HEK293 (cell line): Measurements from ENCODE around the gene SPIRE2.
A peak's percentile ranks its signal among the peaks of the same experiment; 100 is the strongest.

Source experiments
- BCL6B ChIP-seq: fragments of 450-650 bp; formaldehyde crosslinking; IDR thresholded peaks from 2 replicates; pipeline ENCODE4 v1.5.1; 2017; ENCODE audit warnings: missing biosample characterization, missing genetic modification characterization
- HIC1 ChIP-seq: fragments of 450-650 bp; formaldehyde crosslinking; IDR thresholded peaks from 2 replicates; pipeline ENCODE4 v1.5.1; 2016; ENCODE audit warnings: missing biosample characterization, missing genetic modification characterization
- MEIS1 ChIP-seq: sonication (generic); formaldehyde crosslinking; IDR thresholded peaks from 2 replicates; pipeline ENCODE4 v1.8.1; 2022; ENCODE audit warnings: missing genetic modification reagents, mild to moderate bottlenecking, borderline replicate concordance
- REPIN1 ChIP-seq: fragments of 450-650 bp; formaldehyde crosslinking; IDR thresholded peaks from 2 replicates; pipeline ENCODE4 v1.5.1; 2017; ENCODE audit warnings: missing biosample characterization, missing genetic modification characterization, low read depth
- TCF7L2 ChIP-seq: IDR thresholded peaks from 2 replicates; pipeline ENCODE4 v1.6.1; 2011; ENCODE audit warnings: low read depth, mild to moderate bottlenecking, inconsistent platforms, low read length, moderate library complexity, borderline replicate concordance
- ZBTB7A ChIP-seq: fragments of 450-650 bp; formaldehyde crosslinking; IDR thresholded peaks from 2 replicates; pipeline ENCODE4 v1.5.1; 2016; ENCODE audit warnings: low read depth, missing biosample characterization, missing genetic modification characterization
- ZIC2 ChIP-seq: fragments of 450-650 bp; formaldehyde crosslinking; IDR thresholded peaks from 2 replicates; pipeline ENCODE4 v1.5.1; 2016; ENCODE audit warnings: missing biosample characterization, missing genetic modification characterization
- ZNF132 ChIP-seq: fragments of 450-650 bp; formaldehyde crosslinking; IDR thresholded peaks from 2 replicates; pipeline ENCODE4 v1.5.1; 2017; ENCODE audit warnings: missing biosample characterization, missing genetic modification characterization, borderline replicate concordance
- ZNF140 ChIP-seq: fragments of 450-650 bp; formaldehyde crosslinking; IDR thresholded peaks from 2 replicates; pipeline ENCODE4 v1.5.1; 2016; ENCODE audit warnings: missing biosample characterization, missing genetic modification characterization
- ZNF148 ChIP-seq: fragments of 450-650 bp; formaldehyde crosslinking; IDR thresholded peaks from 2 replicates; pipeline ENCODE4 v1.5.0; 2017; ENCODE audit warnings: missing biosample characterization, missing genetic modification characterization, borderline replicate concordance
- ZNF302 ChIP-seq: fragments of 450-650 bp; formaldehyde crosslinking; IDR thresholded peaks from 2 replicates; pipeline ENCODE4 v1.5.1; 2016; ENCODE audit warnings: missing biosample characterization, missing genetic modification characterization, low read depth
- ZNF324 ChIP-seq: fragments of 450-650 bp; formaldehyde crosslinking; IDR thresholded peaks from 2 replicates; pipeline ENCODE4 v1.5.1; 2016; ENCODE audit warnings: missing biosample characterization, missing genetic modification characterization
- ZNF366 ChIP-seq: fragments of 450-650 bp; formaldehyde crosslinking; conservative IDR thresholded peaks from 2 replicates; pipeline ENCODE4 v1.5.1; 2016; ENCODE audit warnings: missing biosample characterization, missing genetic modification characterization
- ZNF394 ChIP-seq: fragments of 450-650 bp; formaldehyde crosslinking; IDR thresholded peaks from 2 replicates; pipeline ENCODE4 v1.5.1; 2016; ENCODE audit warnings: missing biosample characterization, missing genetic modification characterization, mild to moderate bottlenecking, moderate library complexity, borderline replicate concordance
- ZNF398 ChIP-seq: fragments of 450-650 bp; formaldehyde crosslinking; IDR thresholded peaks from 2 replicates; pipeline ENCODE4 v1.5.1; 2017; ENCODE audit warnings: missing biosample characterization, missing genetic modification characterization
- ZNF404 ChIP-seq: fragments of 450-650 bp; formaldehyde crosslinking; IDR thresholded peaks from 2 replicates; pipeline ENCODE4 v1.5.1; 2017; ENCODE audit warnings: missing biosample characterization, missing genetic modification characterization
- ZNF433 ChIP-seq: fragments of 450-650 bp; formaldehyde crosslinking; IDR thresholded peaks from 2 replicates; pipeline ENCODE4 v1.5.1; 2016; ENCODE audit warnings: missing biosample characterization, missing genetic modification characterization, low read depth
- ZNF501 ChIP-seq: fragments of 450-650 bp; formaldehyde crosslinking; IDR thresholded peaks from 2 replicates; pipeline ENCODE4 v1.5.1; 2016; ENCODE audit warnings: missing biosample characterization, missing genetic modification characterization
- ZNF514 ChIP-seq: fragments of 450-650 bp; formaldehyde crosslinking; IDR thresholded peaks from 2 replicates; pipeline ENCODE4 v1.5.1; 2016; ENCODE audit warnings: missing biosample characterization, missing genetic modification characterization
- ZNF521 ChIP-seq: fragments of 450-650 bp; formaldehyde crosslinking; IDR thresholded peaks from 2 replicates; pipeline ENCODE4 v1.5.1; 2017; ENCODE audit warnings: missing biosample characterization, mild to moderate bottlenecking, missing genetic modification characterization
- ZNF555 ChIP-seq: fragments of 450-650 bp; formaldehyde crosslinking; conservative IDR thresholded peaks from 2 replicates; pipeline ENCODE4 v1.5.1; 2017; ENCODE audit warnings: missing biosample characterization, mild to moderate bottlenecking, missing genetic modification characterization, inconsistent platforms
- ZNF621 ChIP-seq: fragments of 450-650 bp; formaldehyde crosslinking; IDR thresholded peaks from 2 replicates; pipeline ENCODE4 v1.5.1; 2017; ENCODE audit warnings: missing biosample characterization, missing genetic modification characterization
- ZNF624 ChIP-seq: fragments of 450-650 bp; formaldehyde crosslinking; IDR thresholded peaks from 2 replicates; pipeline ENCODE4 v1.5.1; 2017; ENCODE audit warnings: missing biosample characterization, missing genetic modification characterization
- ZNF639 ChIP-seq: fragments of 450-650 bp; formaldehyde crosslinking; IDR thresholded peaks from 2 replicates; pipeline ENCODE4 v1.5.1; 2016; ENCODE audit warnings: missing biosample characterization, missing genetic modification characterization
- ZNF645 ChIP-seq: fragments of 450-650 bp; formaldehyde crosslinking; IDR thresholded peaks from 2 replicates; pipeline ENCODE4; 2016; ENCODE audit warnings: missing biosample characterization, missing genetic modification characterization
- ZNF677 ChIP-seq: fragments of 450-650 bp; IDR thresholded peaks from 2 replicates; pipeline ENCODE4 v1.5.0; 2018; ENCODE audit warnings: missing biosample characterization, mild to moderate bottlenecking, missing genetic modification characterization, moderate library complexity
- ZNF76 ChIP-seq: fragments of 450-650 bp; formaldehyde crosslinking; IDR thresholded peaks from 2 replicates; pipeline ENCODE4; 2016; ENCODE audit warnings: low read depth, missing biosample characterization, missing genetic modification characterization, borderline replicate concordance
- ZSCAN30 ChIP-seq: fragments of 450-650 bp; IDR thresholded peaks from 2 replicates; pipeline ENCODE4 v1.5.1; 2018; ENCODE audit warnings: missing biosample characterization, mild to moderate bottlenecking, missing genetic modification characterization, moderate library complexity

Gene SPIRE2

GRCh38 chr16:89873109-89873971 is 45.1 kb downstream of the SPIRE2 start, which contains the start of gene TCF25 (continued):
- TF ChIP-seq ZNF501 (peak; percentile 57; the same call in 1 of the 2 replicates), ZNF324 (tag by site-specific recombination) (no peak; the same call in 1 of the 2 replicates), ZNF555 (tag by site-specific recombination) (no peak), REPIN1 (tag by site-specific recombination) (no peak), ZBTB7A (no peak), ZNF148 (tag by site-specific recombination) (no peak; the same call in 1 of the 2 replicates), ZNF677 (no peak), ZNF624 (tag by site-specific recombination) (no peak), ZSCAN30 (tag by site-specific recombination) (0 out of 2 replicates have a peak, but pooled peaks have one; percentile 40), BCL6B (0 out of 2 replicates have a peak, but pooled peaks have one; percentile 19), ZNF140 (no peak), TCF7L2 (no peak), ZNF514 (no peak), ZNF398 (tag by site-specific recombination) (peak; percentile 48), ZNF645 (tag by site-specific recombination) (no peak), ZIC2 (tag by site-specific recombination) (no peak; the same call in 1 of the 2 replicates), HIC1 (tag by site-specific recombination) (peak; percentile 66), ZNF76 (tag by site-specific recombination) (peak; percentile 35; the same call in 1 of the 2 replicates), ZNF621 (tag by site-specific recombination) (no peak), MEIS1 (no peak), ZNF302 (no peak), ZNF394 (tag by site-specific recombination) (no peak), ZNF433 (tag by site-specific recombination) (no peak), ZNF639 (tag by site-specific recombination) (no peak), ZNF404 (tag by site-specific recombination) (no peak), ZNF521 (tag by site-specific recombination) (no peak), ZNF366 (tag by site-specific recombination) (peak; percentile 94), ZNF132 (tag by site-specific recombination) (no peak)
